ENCODE measurements around the gene EPB41L4A.

GRCh38 chr5:112257005-112257404 is 162.1 kb downstream of the EPB41L4A start:
- TF ChIP-seq CTCF (optimal IDR thresholded peaks at IDR 0.05 in 1 of 3, IDR thresholded peaks at IDR 0.05 in 1 of 3, conservative IDR thresholded peaks at IDR 0.05 in 1 of 3; ENCODE audit: extremely low read depth in 1 of 3, insufficient read depth in 2 of 3, low read length in 3 of 3) = no peak
- TF ChIP-seq EZH2 (IDR thresholded peaks at IDR 0.05; ENCODE audit: low read length) = no peak

Measured in keratinocyte (primary cell).